Measurements from ENCODE around the gene SLC6A9.

The SLC6A9 gene

DNA sequence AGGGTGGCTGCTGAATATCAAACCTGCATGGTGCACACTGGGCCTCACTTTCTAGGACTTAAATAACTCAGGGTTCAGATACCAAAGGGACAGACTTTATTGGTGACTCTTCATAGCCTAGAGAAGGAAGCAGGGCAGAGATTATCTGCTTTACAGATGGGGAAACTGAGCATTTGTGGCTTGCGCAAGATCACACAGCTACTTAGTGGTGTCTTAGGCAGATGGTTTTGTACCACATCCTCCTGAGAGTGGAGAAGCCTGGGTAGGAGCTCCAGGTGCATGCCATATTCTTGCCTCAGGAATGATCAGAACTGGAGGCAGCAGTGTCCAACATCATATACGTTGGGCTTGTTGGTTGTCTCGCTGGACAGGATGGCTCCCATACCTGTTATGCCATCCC, 68.3 kb downstream of the SLC6A9 start:
- DNase-seq (ENCODE audit: low read depth) = no peak
- no peak overlapping the region for H3K4me3 ChIP-seq (ENCODE audit: low read depth, low read length)
- TF ChIP-seq, protein P1, sequence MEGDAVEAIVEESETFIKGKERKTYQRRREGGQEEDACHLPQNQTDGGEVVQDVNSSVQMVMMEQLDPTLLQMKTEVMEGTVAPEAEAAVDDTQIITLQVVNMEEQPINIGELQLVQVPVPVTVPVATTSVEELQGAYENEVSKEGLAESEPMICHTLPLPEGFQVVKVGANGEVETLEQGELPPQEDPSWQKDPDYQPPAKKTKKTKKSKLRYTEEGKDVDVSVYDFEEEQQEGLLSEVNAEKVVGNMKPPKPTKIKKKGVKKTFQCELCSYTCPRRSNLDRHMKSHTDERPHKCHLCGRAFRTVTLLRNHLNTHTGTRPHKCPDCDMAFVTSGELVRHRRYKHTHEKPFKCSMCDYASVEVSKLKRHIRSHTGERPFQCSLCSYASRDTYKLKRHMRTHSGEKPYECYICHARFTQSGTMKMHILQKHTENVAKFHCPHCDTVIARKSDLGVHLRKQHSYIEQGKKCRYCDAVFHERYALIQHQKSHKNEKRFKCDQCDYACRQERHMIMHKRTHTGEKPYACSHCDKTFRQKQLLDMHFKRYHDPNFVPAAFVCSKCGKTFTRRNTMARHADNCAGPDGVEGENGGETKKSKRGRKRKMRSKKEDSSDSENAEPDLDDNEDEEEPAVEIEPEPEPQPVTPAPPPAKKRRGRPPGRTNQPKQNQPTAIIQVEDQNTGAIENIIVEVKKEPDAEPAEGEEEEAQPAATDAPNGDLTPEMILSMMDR (IDR thresholded peaks at IDR 0.05; ENCODE audit: low read depth, low read length, missing control alignments) = no peak

GRCh38 chr1:43962324-43962723, 68.9 kb downstream of the SLC6A9 start:
- H3K4me3 ChIP-seq (ENCODE audit: low read depth, low read length) = no peak overlapping the region
- no peak for DNase-seq (ENCODE audit: low read depth)
- TF ChIP-seq, protein P1 (IDR thresholded peaks at IDR 0.05; ENCODE audit: low read depth, low read length, missing control alignments) = no peak

GRCh38 chr1:43961692-43962091, 69.6 kb downstream of the SLC6A9 start:
- no peak overlapping the region for H3K4me3 ChIP-seq (ENCODE audit: low read depth, low read length)
- DNase-seq (ENCODE audit: low read depth) = no peak
- TF ChIP-seq, protein P1 (IDR thresholded peaks at IDR 0.05; ENCODE audit: low read depth, low read length, missing control alignments) = no peak

GRCh38 chr1:43960798-43961197, 70.5 kb downstream of the SLC6A9 start:
- DNase-seq (ENCODE audit: low read depth) = no peak
- TF ChIP-seq, protein P1 (IDR thresholded peaks at IDR 0.05; ENCODE audit: low read depth, low read length, missing control alignments) = no peak
- no peak overlapping the region for H3K4me3 ChIP-seq (ENCODE audit: low read depth, low read length)

DNA sequence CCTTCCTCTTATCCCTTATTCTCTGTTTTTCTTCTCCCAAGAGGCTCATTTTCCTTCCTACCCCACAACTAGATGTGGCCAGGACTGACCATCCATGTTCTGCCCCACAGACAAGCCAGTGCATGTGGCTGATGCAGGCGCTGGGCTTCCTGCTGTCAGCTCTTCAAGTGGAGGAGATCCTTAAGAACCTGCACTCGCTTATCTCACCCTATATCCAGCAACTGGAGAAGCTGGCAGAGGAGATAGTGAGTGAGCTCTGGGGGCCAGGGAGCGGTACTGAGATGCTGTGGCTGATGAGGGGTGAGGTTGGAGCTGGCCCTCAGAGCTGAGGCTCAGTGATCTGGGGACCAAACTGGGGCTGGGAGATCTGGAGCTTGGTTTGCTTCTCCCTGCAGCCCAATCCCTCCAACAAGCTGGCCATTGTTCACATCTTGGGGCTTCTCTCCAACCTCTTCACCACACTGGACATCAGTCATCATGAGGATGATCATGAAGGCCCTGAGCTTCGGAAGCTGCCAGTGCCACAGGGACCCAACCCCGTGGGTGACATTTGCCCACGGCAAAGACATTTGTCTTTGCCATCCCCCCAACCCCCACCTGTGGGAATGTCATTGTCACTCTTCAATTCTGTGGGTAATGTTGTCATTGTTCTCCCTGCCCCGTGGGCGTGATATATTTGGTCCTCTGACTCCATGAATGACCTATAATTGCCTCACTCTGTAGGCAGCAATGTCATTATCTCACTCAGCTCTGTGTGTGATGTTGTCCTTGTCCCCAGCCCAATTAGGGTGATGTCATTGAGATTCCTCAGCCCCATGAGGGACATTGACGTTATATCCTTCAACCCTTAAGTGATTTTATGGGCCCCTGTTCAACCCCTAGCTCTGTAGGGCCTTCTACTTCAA, 72.7 kb downstream of the SLC6A9 start:
- no peak overlapping the region for H3K4me3 ChIP-seq (ENCODE audit: low read depth, low read length)
- DNase-seq (ENCODE audit: low read depth) = no peak
- TF ChIP-seq, protein P1 (IDR thresholded peaks at IDR 0.05; ENCODE audit: low read depth, low read length, missing control alignments) = no peak

DNA sequence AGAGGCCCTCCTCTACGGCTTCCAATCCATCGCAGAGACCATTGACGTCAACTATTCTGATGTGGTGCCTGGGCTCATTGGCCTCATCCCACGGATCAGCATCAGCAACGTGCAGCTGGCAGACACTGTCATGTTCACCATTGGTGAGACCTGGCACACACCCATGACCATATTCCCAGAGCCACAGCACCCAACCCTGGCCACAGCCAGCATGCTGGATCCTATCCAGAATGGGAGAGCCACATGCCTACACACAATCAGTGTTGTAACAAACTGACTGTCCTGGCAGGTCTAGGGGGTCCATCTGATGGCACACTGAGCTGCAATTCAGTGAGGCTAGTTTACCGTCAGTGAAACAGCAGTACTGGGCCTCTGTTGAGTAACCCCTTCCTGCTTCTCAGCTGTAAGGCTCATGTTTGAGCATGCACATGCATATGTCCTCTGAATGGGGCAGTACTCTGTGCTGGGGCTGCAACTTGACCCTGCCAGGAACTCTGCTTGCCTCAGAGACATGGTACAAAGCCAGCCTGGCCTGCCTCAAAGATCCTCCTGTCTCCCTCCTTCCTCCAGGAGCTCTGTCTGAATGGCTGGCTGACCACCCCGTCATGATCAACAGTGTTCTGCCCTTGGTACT, 73.7 kb downstream of the SLC6A9 start:
- TF ChIP-seq, protein P1 (IDR thresholded peaks at IDR 0.05; ENCODE audit: low read depth, low read length, missing control alignments) = no peak
- no peak overlapping the region for H3K4me3 ChIP-seq (ENCODE audit: low read depth, low read length)

More for the DNA sequence above, 73.7 kb downstream of the SLC6A9 start:
- no peak for DNase-seq (ENCODE audit: low read depth)
